GM18907 (cell line): ENCODE measurements around the gene PDZD2.
"Not testable (repeated sequence)": the region's sequence is repeated elsewhere in the genome, so short reads cannot be mapped to it uniquely, and the experiment has no call there.

Experiments used
- ATAC-seq: cut with Tn5 transposase; IDR thresholded peaks from one replicate; pipeline ENCODE4 v1.9.1; 2021; ENCODE audit warnings: mild to moderate bottlenecking, moderate library complexity; ENCODE audit not compliant: unreplicated experiment

PDZD2 gene

GRCh38 chr5:31963358-31964006 lies 324.6 kb downstream of the PDZD2 start:
- ATAC-seq, result no peak

DNA sequence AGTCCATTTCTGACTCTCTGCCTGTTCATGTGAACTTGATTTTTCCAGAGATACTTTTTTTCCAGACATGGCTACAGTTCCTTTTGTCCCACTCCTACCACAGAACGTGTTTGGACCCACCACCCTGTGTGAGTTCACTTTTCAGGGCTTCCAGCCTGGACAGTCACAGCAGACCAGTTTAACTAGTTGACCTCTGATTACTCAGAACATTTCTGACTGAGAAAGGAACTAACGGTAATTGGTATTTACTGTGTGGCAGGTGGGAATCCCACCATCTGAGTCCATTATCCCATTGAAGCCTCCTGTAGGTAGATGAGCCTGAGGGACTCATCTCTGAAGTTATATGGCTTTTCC lies 325.1 kb downstream of the PDZD2 start:
- no peak for ATAC-seq

- ATAC-seq, result no peak
These were observed 326.3 kb downstream of the PDZD2 start for GRCh38 chr5:31965227-31965626.

DNA sequence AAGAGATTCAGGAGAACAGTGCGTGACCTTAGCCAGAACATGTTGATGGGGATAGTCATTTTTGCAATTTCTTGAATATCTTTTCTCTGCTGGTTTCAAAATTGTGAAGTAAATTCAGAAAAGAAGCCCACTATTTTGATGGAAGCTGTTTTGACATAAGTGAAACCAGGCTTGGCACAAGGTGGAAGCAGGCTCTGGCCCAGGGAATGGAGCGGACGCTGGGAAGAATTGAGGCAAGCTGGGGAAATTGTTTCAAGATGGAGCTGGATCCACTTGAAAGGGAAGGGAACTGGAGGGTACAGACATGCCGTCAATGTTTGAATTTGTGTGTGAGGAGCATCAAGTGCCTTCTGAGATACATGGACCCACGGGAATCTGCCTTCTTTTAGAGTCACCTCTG lies 328.0 kb downstream of the PDZD2 start:
- ATAC-seq, result no peak

- no peak for ATAC-seq
These were observed 328.5 kb downstream of the PDZD2 start for GRCh38 chr5:31967461-31967860.

GRCh38 chr5:31972558-31972957 lies 333.6 kb downstream of the PDZD2 start:
- ATAC-seq, result no peak

DNA sequence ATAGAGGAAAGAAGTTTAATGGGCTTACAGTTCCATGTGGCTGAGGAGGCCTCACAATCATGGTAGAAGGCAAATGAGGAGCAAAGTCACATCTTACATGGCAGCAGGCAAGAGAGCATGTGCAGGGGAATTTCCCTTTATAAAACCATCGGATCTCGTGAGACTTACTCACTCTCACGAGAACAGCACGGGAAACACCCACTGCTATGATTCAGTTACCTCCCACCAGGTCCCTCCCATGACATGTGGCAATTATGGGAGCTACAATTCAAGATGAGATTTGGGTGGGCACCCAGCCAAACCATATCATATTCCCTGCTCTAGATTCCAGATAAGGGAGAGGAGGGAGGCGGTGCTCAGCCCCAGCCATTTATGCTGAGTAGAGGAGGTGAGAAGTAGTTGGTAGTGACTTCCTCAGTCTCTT lies 336.3 kb downstream of the PDZD2 start:
- ATAC-seq, result not testable (repeated sequence)

- no peak for ATAC-seq
These were observed 337.2 kb downstream of the PDZD2 start for GRCh38 chr5:31976169-31976568.

GRCh38 chr5:31981361-31981945 lies 342.5 kb downstream of the PDZD2 start:
- no peak for ATAC-seq

GRCh38 chr5:31982027-31982426 lies 343.1 kb downstream of the PDZD2 start:
- no peak for ATAC-seq

DNA sequence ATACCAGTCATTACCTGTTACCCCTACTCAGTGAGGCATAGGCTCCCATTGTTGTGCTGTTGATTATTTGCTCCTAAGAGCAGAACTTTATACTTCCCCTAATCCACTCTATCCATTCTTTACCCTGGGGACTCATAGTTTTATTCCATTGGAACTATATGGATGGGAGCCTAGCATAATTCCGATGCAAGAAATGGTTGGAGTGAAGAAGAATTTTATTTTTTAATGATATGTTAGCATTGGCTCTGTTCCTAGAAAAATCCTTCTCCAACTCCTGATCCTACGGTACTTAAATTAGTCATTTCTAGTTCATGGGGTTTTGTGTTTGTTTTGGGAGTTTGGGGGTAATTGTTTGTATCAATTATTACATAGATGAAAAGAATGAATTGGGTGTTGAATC lies 343.7 kb downstream of the PDZD2 start:
- ATAC-seq, result no peak

GRCh38 chr5:31983851-31984250 lies 344.9 kb downstream of the PDZD2 start:
- ATAC-seq, result no peak

DNA sequence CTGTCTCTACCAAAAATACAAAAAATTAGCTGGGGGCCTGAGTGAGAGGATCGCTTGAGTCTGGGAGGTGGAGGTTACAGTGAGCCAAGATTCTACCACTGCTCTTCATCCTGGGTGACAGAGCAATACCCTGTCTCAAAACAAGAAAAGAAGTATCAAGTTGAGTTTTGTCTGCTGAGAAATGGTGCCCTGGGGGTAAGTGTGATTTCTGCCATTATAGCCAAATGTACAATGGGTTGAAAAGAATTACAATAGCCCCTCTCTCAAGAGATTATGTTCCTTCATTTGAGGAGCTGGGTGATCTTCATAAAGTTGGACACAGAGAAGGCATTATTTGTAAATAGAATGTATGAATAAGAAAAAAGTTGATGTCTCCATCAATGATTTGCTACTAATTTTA lies 345.8 kb downstream of the PDZD2 start:
- ATAC-seq, result no peak

GRCh38 chr5:31986101-31986500 lies 347.2 kb downstream of the PDZD2 start:
- no peak for ATAC-seq

DNA sequence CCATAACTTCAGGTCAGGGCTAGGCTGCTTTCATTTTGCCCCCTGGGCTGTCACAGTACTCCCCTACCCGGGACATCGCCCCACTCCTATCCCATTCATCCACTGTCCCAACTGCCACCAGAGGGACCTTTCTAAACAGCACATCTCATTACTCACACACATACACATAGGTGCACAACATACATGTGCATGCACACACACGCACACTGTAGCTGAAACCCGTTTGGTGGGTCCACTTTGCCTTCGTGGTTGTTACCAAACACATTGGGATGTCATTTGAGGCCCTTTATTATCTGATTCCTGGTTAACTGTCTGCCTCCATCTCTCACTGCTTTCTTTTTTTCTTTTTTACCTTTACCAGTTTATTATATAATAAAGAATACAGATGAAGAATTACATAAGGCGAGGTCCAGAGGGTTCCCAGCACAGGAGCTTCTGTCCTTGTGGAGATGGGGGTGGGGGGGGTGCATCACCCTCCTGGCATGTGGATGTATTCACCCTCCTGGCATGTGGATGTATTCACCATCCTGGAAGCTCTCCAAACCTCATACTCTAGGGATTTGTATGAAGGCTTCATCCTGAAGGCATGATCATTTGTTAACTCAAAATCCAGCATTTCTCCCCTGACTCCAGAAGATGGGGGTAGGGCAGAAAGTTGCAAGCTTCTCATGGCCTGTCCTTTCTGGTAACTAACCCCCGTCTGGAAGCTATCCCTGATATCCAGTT lies 349.2 kb downstream of the PDZD2 start:
- no peak for ATAC-seq

- ATAC-seq, result no peak
These were observed 351.2 kb downstream of the PDZD2 start for GRCh38 chr5:31990081-31990650.

DNA sequence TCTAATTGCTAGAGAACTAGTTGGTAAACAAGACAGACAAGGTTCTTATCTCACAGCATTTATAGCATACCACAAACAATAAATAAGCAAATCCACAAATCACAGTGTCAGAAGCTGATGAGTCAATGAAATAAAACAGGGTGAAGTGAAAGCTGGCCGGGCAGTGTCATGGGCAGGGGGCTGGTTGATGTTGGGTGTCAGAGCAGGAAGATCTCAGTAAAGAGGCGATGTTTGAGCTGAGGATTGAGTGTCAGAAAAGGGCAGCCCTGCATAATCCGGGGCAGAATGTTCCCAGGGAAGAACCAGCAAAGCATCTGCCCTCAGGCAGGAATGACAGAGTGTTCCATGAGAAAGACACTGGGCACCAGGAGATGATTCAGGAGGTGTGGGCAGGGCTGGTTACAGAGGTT lies 351.8 kb downstream of the PDZD2 start:
- no peak for ATAC-seq

GRCh38 chr5:31992377-31992776 lies 353.4 kb downstream of the PDZD2 start:
- ATAC-seq, result no peak

GRCh38 chr5:31993165-31993961 lies 354.4 kb downstream of the PDZD2 start:
- peak; percentile 63 for ATAC-seq

DNA sequence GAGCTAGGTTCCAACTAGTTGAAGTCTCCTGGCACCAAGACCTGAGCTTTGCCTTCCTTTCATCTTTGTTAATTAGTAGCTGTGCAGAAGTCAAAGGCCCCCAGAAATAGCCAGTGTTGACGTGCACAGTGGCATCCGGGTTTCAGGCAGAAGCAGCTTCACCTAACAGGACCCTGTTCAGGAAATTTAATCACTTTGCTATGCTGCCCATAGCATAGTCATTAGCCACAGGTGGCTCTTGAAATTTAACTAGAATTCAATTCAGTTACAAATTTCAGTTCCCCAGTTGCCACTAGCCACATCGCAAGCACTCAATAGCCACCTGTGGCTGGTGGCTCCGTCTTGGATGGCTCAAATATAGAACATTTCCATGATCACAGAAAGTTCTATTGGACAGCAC lies 356.1 kb downstream of the PDZD2 start:
- peak; percentile 85 for ATAC-seq

DNA sequence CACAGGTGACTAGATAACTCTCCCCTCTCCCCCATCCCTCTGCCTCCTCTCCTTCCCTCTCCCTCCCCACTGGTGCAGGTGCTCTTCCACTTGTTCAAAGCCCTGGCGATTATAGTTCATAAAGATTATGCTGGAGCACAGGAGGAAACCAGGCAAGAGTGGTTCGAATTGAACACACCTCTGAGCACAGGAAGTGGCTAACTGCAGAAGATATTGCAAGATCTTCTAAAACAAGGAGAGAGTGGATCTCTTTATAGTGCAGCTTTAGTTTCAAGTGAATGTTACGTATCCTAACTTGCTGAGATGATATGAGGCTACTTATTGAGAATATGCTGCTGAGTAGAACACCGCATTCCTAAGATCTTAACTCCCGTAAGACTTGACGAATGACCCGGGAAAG lies 356.8 kb downstream of the PDZD2 start:
- ATAC-seq, result no peak
